GM21723 (cell line): Measurements from ENCODE around the gene ANXA6.

Source experiments
- ATAC-seq: cut with Tn5 transposase; IDR thresholded peaks from one replicate; pipeline ENCODE4 v1.9.1; 2021; ENCODE audit warnings: mild to moderate bottlenecking, moderate library complexity; ENCODE audit not compliant: unreplicated experiment

The ANXA6 gene

DNA sequence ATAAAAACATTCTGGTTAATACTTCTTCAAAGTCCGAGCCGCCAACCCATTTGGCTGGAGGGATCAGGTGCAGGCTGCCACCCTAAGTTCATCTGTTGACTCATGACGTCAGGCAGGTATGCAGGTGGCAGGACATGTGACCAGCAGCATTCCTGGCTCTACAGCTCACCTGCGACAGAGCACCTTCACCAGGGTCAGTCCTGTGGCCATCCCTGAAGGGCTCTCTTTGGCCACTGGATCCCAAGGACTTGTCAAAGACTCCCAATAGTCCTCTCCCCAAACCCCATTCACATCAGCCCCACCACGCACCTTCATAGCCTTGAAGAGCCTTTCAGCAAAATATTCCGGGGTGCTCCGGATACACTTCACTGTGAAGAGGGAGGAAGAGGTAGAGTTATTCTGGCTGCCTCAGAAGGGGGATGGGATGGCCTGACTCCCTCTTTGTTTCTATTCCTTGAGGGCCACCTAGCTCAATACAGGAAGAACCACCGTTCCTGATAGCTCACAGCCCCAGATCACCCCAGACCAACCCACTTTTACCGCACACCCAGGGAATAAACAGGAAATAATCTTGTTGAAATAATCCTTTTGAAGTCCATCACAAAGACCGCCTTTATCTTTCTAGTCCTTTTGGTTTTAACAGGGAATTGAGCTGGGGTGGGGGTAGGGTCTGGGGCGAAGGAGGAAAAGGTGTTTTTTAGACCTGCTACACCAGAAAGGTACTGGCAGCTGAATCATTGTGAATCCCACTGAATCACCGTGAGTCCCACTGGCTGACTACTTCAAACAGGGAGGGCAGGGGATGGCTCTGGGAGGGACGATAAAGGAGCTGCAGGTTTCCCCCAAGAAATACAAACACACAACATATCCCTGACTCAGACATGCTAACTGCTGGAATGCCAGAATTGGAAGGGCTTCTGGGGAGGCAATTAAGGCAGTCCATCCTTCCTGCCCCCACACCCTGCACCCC lies 26.4 kb downstream of the ANXA6 start:
- ATAC-seq, result no peak

DNA sequence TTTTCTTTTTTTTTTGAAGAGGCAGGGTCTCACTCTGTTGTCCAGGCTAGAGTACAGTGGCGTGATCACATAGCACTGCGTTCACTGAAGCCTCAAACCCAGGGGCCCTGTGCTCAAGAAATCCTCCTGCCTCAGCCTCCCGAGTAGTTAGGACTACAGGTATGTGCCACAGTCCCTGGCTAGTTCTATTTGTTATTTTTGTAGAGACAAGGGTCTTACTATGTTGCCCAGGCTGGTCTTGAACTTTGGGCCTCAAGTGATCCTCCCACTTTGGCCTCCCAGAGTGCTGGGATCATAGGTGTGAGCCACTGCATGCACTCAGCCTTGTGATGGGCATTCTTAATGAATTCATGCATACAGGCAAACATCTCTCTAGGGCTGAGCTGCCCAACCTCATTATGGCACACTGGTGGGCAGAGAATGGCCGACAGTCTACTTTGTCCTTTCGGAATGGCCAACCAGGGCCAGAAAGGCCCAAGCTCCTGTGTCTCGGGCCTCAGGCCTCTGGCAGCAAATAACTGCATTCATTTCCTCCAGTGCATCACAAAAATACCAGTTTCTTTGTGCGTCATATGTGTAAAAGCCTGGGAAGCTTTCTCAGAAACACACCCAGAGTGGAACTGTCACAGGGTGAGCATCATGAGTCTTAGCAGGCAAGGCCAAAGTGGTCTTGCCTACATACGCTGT lies 27.2 kb downstream of the ANXA6 start:
- ATAC-seq, result no peak

DNA sequence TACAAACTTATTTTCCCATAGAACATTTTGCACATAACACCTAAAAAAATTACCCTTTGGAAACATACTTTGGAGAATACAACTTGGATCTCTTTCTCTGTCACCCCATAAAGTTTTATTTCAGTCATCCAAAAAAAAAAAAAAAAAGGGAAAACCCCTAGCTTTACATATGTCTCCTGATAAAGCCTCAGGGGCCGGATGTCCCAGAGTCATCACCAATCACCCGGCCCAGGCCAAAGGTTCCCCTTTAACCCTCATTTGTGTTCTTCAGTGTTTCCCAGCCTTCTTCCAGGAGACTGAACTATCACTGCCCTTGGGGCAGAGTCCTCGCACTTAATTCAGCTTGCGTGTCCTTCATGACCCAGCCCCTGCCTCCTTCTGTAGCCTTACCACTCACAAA lies 28.8 kb downstream of the ANXA6 start:
- no peak for ATAC-seq

GRCh38 chr5:151127926-151128325 lies 29.7 kb downstream of the ANXA6 start:
- ATAC-seq, result no peak

DNA sequence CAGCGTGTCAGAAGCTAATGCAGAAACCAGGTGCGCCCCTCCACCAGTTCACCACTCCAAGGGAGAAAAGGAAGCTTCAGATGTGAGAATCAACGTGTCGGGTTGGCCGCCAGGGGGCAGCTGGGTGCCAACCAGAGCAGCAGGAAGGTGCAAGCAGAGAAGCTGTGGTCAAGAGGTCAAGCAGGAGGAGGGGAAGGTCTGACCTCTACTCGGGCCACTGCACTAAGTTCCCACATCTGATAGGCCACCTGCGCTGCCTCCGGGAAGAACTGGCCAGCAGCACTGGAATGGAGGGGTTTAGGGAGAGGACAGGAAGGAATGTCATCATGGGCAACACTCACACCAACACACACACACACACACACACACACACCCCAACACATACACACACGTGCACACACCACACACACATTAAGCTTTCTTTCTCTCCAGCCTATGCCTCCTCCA lies 31.4 kb downstream of the ANXA6 start:
- ATAC-seq, result peak; percentile 26

DNA sequence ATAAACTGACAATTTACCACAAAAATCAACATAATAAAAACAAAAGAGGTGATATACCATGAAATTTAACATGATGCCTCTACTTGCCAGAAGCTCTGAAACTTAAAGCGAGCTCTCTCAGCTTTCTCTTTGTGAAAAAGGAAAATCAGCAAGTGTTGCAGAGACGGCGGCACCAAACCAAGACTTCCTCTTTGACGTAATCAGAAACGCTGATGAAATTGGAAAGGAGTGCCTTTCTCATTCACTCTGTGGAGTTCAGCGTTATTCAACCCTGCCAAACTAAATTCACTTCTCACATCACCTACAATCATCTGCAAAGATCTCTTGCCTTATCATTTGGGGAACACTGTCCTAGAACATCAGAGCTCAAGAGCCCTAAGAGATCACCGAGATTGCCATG lies 32.2 kb downstream of the ANXA6 start:
- peak; percentile 31 for ATAC-seq

DNA sequence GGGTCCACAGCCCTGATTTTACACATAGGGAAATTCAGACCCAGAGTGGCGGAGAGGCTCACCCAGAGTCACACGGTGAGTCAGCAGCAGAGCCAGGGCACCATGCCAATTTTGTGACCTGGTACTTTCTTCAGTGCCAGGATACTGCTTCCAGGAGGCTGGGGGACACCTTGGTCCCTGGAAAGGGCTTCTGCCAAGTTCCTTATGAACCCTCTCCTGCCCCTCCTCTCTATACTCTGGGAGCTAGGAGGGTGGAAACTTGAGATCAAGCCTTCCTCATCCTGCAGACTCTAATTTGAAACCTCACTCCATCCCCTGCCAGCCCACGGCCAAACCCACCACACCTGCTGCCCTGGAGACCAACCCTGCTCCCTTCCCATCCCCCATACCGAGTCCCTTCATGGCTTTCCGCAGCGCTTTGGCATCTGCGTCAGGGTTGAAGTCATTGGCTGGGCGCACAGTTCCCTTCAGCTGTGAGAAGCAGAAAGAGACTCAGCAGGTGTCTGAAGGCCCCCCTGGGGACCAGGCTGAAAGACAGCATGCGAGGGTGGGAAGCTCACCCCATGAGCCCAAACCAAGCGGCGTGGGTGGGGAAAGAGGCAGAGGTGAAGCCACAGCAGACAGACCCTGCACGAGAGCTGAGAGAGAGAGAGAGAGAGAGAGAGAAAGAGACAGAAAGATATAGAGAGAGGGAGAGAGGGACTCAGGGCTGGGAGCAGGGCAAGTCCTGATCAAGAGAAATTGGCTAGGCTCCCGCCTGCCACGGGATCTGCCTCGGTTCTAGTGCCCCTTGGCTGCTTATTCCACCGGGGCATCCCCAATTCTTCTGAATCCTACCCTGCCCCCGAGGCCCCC lies 33.5 kb downstream of the ANXA6 start:
- ATAC-seq, result peak; percentile 82

GRCh38 chr5:151122828-151123227 lies 34.8 kb downstream of the ANXA6 start:
- ATAC-seq, result no peak

- ATAC-seq, result no peak
Measured at GRCh38 chr5:151121665-151122064, 35.9 kb downstream of the ANXA6 start.

- no peak for ATAC-seq
Measured at GRCh38 chr5:151121095-151121494, 36.5 kb downstream of the ANXA6 start.

DNA sequence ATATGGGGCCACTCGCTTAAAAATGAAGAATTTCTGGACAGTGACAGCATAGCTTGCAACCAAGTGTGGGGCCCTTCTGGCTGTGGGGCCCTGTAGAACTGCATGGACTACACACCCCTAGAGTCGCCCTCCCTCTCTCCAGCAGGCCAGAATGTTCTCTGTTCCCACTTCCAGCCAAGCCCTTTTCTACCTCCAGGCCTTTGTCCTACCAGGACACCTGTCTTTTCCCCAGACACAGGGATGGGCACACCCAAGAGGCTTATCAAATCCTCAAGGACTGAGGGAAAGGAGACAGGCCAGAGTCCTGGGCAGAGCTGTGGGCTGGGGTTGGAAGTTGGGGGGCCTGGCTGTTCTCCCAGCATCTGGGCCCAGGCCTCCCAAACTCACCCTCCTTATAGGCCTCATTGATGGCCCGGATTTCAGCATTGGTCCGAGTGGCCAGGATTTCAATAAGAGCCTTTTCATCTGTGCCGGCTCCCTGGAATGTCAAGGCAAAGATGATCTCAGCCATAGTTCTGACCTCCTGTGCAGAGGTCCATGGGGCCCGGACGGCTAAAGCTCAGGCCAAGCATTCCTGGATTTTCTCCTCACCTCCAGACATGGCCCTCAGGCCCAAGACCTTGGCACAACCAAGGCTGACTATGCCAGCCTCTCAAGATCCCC lies 38.5 kb downstream of the ANXA6 start:
- no peak for ATAC-seq

DNA sequence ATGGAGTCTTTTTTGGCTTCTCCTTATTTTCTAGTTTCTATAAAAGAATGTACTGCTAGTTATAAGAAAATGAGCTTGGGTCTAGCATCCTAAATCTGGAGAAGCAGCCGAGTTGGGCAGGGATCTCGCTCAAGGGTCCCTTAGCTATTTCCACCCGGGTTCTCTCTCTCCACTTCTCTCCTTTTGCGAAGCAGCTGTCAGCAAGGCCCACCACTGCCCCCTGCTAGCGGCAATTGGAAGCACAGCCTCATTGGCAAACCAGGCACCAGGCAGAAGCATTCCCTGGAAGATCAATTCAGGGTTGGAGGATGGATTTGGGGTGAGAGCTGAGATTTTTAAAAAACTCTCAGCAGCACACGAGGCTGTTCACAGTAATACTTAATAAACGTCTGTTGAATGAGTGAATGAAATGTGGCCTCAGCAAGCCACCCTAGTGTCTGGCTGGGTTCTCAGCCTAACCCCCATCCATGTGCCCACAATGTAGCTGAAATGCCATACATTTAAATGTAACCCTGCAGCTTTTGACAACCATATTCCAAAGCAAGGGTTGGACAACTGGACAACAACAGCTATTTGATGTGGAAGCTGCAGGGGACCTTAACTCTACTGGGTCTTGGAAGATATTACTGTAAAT lies 42.2 kb downstream of the ANXA6 start:
- ATAC-seq, result peak; percentile 50

DNA sequence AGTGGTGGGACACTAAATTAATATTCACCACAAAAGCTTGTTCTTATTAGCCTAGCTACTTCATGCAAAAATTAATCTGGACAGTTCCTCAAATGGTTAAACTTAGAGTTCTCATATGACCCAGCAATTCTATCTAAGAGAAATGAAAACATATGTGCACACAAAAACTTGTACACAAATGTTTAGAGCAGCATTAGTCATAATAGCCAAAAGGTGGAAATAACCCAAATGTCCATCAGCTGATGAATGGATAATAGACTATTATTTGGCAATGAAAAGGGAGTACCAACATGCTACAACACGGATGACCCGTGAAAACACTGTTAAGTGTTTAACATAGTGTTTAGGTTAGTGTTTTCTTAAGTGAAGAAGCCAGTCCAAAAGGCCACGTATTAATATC lies 43.9 kb downstream of the ANXA6 start:
- ATAC-seq, result no peak

GRCh38 chr5:151110992-151111391 lies 46.6 kb downstream of the ANXA6 start:
- no peak for ATAC-seq

DNA sequence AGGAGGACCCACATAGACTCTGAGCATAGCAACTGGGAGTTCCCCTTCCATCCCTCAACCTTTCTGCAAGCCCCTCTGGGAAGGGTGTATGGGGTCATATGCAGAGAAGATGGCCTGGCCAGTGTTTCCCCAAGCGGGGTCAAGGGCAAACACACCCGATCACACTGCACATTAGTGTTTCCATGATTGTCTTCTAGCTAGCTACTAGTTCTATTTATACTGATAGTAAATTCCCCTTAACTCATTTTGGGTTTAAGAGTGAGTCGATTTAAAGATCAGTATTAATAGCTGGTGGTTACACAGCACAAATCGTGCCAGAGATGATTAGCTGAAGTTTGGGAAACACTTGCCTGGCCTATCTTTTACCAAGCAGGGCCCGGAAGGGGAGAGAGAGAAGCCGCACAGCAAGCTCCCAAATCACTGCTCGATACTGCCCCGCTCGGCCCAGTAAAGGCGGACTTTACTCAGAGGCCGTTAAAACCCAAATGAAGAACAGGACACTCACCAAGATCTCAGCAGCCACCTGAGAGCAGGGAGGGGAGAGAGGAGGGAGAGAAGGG lies 47.4 kb downstream of the ANXA6 start:
- no peak for ATAC-seq

- ATAC-seq, result no peak
Measured at GRCh38 chr5:151108566-151108965, 49.0 kb downstream of the ANXA6 start.

- ATAC-seq, result no peak
Measured at GRCh38 chr5:151107738-151108520, 49.6 kb downstream of the ANXA6 start.

DNA sequence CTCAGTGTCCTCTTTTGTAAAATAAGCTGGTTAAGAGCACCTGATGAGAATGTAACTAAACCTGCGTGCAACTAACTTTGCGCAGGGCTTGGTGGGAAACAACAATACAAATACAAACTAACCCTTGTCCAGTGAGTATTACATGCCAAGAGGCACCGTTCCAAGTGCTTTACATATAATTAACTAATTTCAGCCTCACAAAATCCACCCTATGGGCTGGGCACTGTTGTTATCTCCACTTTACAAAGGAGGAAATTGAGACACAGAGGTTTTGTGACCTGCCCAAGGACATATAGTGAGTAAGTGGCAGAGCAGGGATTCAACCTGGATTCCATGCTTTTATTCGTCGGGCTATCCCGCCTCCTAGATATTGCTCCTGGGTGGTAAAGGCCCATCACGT lies 50.5 kb downstream of the ANXA6 start:
- ATAC-seq, result no peak

DNA sequence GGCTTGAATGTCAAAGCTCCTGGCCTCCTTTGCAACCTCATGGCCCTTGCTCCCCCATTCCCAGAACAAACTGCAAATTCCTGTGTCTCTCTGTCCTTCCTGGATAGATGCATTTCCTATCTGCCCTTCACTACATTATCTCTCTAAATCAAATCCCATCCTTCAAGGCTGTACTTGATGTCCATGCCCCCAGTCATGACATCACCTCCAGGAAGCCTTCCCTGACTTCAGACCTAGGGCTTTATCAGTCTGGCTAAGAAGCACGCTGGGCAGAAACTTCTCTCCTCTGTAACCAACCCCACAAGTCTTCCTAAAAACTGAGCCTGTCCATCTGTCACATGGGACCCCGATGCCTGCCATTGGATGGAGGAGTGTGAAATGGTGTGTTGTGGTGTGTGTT lies 51.1 kb downstream of the ANXA6 start:
- no peak for ATAC-seq
